RCC 7860 (cell line): ENCODE measurements around the gene ELMOD2.
"Not testable (repeated sequence)": the region's sequence is repeated elsewhere in the genome, so short reads cannot be mapped to it uniquely, and the experiment has no call there.

Experiments
- DNase-seq: peaks from one replicate; pipeline ENCODE4 v3.0.0-alpha.2; 2015; ENCODE audit warnings: low spot score
- FAIRE-seq: peaks from 2 replicates; lab custom pipeline; 2012; peaks lifted over from hg19 to GRCh38; lab: Jason Lieb, UNC

The ELMOD2 gene, protein sequence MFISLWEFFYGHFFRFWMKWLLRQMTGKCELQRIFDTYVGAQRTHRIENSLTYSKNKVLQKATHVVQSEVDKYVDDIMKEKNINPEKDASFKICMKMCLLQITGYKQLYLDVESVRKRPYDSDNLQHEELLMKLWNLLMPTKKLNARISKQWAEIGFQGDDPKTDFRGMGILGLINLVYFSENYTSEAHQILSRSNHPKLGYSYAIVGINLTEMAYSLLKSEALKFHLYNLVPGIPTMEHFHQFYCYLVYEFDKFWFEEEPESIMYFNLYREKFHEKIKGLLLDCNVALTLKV

DNA sequence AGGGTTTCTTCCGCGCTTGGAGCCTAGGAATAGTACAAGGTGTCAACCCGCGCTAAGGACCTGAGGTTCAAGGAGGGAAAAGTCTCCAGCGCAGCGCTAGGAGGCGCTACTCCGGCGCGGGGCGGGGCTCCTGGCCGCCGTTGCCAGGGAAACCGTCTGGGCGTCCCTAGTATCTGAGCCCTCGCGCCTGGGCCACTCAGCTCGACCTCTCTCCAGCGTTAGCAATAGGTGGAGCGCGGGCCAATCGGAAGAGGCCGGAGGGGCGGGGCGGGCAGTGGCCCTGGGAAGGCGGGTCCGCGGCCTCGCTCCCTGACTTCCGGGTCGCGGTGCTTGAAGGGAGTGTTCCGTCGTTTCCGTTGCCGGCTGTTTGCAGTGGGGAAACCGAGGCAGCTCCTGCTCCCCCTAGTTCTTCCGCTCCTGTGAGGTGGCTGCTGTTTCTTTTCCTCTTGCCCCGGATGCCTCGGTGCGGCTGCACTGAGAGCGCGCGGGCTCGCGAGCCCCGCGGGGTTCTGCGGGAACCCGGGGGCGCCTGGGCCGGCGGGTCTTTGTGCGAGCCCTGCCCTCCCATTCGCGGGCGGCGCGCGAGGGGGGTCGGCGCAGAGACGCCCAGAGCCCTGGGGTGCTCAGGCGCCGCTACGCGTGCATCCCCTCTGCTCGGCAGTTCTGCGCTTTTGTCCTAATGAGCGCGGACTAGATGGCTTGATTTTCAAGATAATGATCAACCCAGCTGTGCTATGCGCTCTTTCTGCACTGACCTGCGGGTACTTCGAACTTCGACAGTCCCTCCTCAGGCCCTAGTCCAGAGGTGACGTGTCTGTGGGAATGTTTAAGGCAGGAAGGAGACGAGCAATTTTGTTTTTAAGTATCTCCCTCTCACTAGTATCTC, at the start of gene ELMOD2:
TSS of gene ELMOD2 (plus strand) at position 312 of the 886 bp plus-strand sequence. CDS start 1,261 bp downstream, outside the sequence.
- peak; percentile 77 for FAIRE-seq
- DNase-seq, result peak; percentile 92

GRCh38 chr4:140483445-140483844, 40.5 kb upstream of the ELMOD2 start:
- DNase-seq (no peak), FAIRE-seq (no peak)

- DNase-seq, result no peak
- no peak for FAIRE-seq
Measured at GRCh38 chr4:140485939-140486338, 38.0 kb upstream of the ELMOD2 start.

GRCh38 chr4:140497405-140497746, 26.6 kb upstream of the ELMOD2 start:
- FAIRE-seq (no peak), DNase-seq (no peak)

DNA sequence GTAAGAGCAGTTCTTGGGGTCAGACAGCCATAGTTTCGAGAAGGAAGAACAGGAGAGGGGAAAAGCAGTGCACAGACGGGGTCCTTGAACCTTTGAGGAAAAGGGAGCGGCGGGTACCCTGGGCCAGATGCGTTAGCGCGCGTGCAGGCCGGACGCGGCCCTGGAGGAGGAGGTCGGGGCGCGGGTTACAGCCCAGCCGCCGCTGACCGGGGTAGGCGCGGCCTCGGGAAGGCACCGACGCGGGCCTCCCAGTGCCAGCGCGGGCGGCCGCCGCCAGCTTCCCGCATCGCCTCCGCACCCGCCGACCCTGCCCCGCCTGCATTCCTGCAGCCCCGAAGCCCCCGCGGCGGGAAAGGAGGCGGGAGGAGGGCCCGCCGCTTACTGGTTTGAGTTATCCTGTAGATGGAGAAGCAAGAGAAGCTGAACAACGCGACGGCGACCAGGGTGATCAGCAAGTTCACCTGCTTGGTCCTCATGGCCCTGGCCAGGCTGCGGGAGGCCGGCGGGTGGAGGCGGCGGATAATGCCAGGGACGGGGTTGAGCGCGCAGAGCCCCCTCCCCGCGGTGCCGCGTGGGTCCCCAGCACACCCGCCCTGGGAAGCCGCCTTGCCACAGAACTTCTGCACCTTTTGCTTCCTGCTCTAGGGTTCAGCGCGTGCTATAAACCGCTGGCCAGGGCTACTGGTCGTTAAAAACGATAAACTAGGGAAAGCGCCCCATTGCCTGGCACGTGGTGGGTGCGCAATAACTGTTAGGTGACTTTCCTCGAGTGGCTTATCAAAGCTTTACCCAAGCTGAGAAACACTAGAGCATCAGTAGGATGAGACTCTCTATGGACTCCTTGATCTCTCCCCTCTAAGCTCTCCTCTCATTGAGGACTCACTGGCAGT, 26.0 kb upstream of the ELMOD2 start, which contains the start of gene MGAT4D:
TSS of gene MGAT4D (minus strand) at position 547 of the 890 bp plus-strand sequence. CDS start at position 476, 71 bp downstream.
- DNase-seq (no peak), FAIRE-seq (no peak)

DNA sequence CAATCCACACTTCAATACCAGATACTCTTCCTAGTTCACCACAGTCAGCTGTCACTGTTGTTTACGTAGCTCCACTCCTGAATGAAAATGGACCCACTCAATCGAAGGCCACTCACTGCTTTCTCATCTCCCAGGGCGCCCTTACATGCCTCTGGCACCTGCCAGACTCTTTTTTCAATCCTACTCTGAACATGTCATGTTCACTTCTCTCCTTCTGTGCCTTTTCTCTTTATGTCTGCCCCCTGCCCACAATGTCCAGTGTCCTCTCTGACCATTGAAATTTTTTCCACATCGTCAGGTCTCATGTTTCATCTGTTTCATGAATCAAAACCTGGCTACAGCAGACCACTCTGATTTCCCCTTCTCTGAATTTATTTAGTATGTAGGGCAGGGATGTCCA, 24.6 kb upstream of the ELMOD2 start:
- no peak for FAIRE-seq
- no peak for DNase-seq

DNA sequence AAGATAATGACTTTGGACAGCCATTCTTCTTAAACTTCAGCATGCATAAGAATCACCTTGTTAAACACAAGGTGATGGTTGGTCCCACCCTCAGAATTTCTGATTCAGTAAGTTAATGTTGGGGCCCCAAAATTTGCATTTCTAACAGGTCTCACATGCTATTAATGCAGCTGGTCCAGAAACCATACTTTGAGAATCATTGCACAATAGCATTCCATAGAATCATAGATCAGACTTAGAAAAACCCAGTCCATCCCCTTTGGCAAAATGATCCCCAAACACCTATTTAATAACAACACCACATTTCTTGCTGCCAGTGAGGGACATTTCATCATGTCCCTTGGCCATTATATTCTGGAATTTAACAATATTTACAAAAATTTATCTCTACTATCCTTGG, 19.7 kb upstream of the ELMOD2 start:
- FAIRE-seq, result no peak
- no peak for DNase-seq

GRCh38 chr4:140513765-140514164, 10.2 kb upstream of the ELMOD2 start:
- DNase-seq, FAIRE-seq: not testable (repeated sequence)

GRCh38 chr4:140515423-140515822, 8.5 kb upstream of the ELMOD2 start:
- FAIRE-seq (no peak), DNase-seq (no peak)

GRCh38 chr4:140523370-140523856, 555 bp upstream of the ELMOD2 start:
- FAIRE-seq, result no peak

DNA sequence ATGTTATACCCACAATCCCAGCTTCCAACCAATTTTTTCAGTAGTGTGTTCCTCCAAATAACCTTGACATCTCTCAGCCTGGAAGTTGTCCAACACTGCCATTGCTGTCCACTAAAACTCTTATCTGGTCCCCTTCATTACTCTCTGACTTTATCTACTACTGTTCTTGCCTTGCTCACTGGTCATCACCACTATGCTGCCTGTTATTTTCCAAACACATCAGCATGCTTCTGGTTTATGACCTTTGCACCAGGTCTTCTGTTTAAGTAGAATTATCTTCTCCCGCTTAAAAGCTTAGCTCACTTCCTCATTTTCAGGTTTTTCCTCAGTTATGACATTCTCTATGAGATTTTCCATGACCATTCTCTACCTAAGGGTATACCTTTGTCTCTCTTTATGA, 5.5 kb downstream of the ELMOD2 start:
- DNase-seq (no peak), FAIRE-seq (no peak)

More at GRCh38 chr4:140523370-140523856, 555 bp upstream of the ELMOD2 start:
- DNase-seq, result no peak

DNA sequence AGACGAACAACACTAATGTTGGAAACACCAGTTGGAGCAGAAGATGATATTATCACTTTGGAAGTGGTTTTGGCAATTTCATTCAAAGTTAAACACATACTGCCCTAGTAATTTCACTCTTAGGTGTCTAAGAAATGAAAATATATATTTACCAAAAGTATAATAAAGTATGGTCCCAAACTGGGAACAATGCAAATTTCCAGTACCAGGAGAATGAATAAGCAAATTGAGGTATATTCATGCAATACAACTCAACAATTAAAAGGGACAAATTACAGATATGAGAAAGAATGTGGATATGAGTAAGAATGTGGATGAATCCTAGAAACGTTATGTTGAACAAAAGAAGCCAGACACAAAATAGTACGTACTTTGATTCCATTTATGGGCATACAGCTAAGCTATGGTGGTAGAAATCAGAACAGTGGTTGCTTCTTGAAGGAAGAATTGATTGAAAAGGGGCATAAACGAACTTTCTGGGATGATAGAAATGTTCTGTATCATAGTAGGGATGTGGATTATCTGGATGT, 10.0 kb downstream of the ELMOD2 start:
- no peak for FAIRE-seq

GRCh38 chr4:140556372-140557085, 32.6 kb downstream of the ELMOD2 start:
- FAIRE-seq (no peak), DNase-seq (no peak)

More for the DNA sequence above, 10.0 kb downstream of the ELMOD2 start:
- DNase-seq, result no peak

DNA sequence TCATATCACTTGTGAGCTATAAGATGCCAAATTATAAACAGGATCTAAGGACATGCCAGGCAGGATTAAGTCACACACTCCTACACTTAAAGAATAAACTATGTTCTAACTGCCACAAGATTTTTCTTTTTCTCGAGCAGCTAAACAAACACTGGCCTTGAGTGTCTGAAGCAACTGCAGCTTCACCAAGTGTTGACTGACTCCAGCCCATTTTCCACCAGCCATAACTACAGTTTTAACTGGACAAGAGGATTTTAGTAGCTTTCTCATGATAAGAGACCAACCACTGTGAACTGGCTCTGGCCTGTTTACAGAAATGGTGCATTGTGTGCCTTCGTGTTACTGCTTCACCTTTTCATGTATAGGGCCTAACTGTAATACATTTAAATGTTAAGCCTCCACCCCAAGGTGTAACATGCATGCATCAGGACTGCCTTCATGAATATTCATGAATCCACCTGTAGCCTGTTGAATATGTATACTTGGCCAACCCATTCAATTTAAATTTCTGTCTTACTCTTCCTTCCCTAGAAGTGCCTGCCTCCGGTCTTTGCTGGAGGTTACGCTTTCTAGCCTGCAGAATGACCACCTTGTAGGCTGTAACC, 34.0 kb downstream of the ELMOD2 start:
- no peak for FAIRE-seq
- no peak for DNase-seq

DNA sequence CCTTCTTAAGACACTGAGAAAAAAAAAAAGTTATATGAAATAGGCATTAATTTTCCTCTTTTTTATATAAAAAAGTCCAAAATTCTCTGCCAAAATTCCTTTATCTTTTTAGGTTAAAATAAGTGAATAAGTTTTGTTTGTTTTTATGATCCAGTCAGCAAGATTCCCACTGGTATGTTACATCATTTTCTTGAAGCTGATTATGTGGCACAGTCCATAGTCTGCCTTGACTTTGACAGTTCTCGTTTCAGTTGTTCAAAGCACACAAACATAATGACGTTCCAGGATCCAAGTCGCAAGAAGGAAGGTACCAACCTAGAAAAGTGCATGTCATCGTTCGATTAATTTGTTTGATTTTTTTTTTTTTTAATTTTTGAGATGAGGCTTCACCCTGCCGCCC, 35.7 kb downstream of the ELMOD2 start:
- DNase-seq (no peak), FAIRE-seq (no peak)

GRCh38 chr4:140568507-140569306, 44.7 kb downstream of the ELMOD2 start, which contains the start of gene UCP1:
UCP1 (minus strand) TSS chr4:140568961; CDS start chr4:140568729, 232 bp downstream.
- no peak for DNase-seq
- FAIRE-seq, result no peak

- FAIRE-seq (no peak), DNase-seq (no peak)
Measured at GRCh38 chr4:140569307-140569638, 45.3 kb downstream of the ELMOD2 start.

GRCh38 chr4:140571620-140572019, 47.7 kb downstream of the ELMOD2 start:
- DNase-seq, result no peak
- FAIRE-seq, result no peak

DNA sequence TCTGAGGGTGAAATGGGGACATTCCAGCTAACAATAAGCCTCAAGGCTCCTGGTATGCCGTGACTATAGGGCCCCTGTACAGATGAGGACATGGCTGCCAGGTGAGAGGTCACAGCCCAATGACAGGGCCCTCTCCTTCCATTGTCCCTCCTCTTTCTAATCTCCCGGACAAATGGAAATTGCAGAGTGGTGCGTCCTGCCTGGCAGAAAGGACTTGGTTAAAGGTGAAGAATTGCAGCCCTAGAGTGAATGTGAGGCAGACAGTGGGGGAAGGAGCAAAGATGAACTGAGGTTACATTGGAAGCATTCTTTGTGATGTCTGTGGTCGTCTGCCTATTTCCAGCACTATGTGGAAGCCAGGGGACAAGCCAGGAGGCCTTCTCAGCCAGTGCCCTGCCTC, 51.5 kb downstream of the ELMOD2 start:
- DNase-seq (no peak), FAIRE-seq (no peak)
